ENCODE data around the gene CDT1.

DNA sequence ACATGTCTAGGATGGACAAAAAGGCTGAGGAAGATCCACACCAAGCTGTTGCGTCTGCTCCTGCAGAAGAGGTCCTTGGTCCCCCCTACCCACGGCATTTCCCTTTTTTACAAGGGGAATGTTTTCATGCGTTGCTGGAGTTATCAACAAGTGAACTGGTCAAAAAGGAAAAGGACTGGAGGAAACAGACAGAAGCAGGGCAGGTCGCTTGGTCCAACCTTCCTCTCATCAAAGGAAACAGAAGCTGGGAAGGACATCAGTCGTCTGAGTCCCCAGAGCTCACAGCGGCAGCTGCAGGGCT lies 44.7 kb upstream of the CDT1 start:
- TF ChIP-seq TAF1 (IDR thresholded peaks at IDR 0.05; ENCODE audit: borderline replicate concordance, low read depth, low read length) (no peak), POLR2AphosphoS5 (IDR thresholded peaks at IDR 0.05; ENCODE audit: low read depth, low read length) (no peak)
